Transverse colon (tissue), 4 donors: ENCODE measurements around the gene POLD2.

Experiments used
- CTCF ChIP-seq, 5 experiments: fragments of 200-600 bp in 3 of 5; fragments of 450-650 bp in 2 of 5; sonication (generic) in 3 of 5; IDR thresholded peaks; 1 replicate in 2 of 5; 2 replicates in 3 of 5; pipeline ENCODE4 v1.5.1; 2016 to 2017; ENCODE audit warnings: antibody characterized with exemption in 5 of 5, inconsistent platforms in 3 of 5, mild to moderate bottlenecking in 2 of 5, moderate library complexity in 1 of 5
- EP300 ChIP-seq: sonication (generic); formaldehyde crosslinking; IDR thresholded peaks from one replicate; pipeline ENCODE4 v1.6.1; 2017; ENCODE audit warnings: antibody characterized with exemption, low read depth
- POLR2A ChIP-seq: fragments of 450-650 bp; IDR thresholded peaks from one replicate; pipeline ENCODE4 v1.6.1; 2016; ENCODE audit warnings: antibody characterized with exemption, mild to moderate bottlenecking, moderate library complexity
- POLR2AphosphoS5 ChIP-seq, 3 donors: sonication (generic); formaldehyde crosslinking; IDR thresholded peaks; one replicate each; pipeline ENCODE4 v1.6.1; 2016; ENCODE audit warnings: antibody characterized with exemption in 3 of 3

- TF ChIP-seq CTCF (IDR thresholded peaks at IDR 0.05) (no peak), POLR2A (no peak), POLR2AphosphoS5 (IDR thresholded peaks at IDR 0.05) (no peak), EP300 (no peak)
These were observed 16.9 kb downstream of the POLD2 start for GRCh38 chr7:44106311-44107065.
